ENCODE measurements around the gene ITPR3. TPM values are rescaled to one million over a fixed set of nuclear protein-coding genes. Genes with fewer than 3 reads are reported as not detected.

The ITPR3 gene
- total RNA-seq, 4 donors from 2014 or later, result 174 to 206 (median 199) TPM

DNA sequence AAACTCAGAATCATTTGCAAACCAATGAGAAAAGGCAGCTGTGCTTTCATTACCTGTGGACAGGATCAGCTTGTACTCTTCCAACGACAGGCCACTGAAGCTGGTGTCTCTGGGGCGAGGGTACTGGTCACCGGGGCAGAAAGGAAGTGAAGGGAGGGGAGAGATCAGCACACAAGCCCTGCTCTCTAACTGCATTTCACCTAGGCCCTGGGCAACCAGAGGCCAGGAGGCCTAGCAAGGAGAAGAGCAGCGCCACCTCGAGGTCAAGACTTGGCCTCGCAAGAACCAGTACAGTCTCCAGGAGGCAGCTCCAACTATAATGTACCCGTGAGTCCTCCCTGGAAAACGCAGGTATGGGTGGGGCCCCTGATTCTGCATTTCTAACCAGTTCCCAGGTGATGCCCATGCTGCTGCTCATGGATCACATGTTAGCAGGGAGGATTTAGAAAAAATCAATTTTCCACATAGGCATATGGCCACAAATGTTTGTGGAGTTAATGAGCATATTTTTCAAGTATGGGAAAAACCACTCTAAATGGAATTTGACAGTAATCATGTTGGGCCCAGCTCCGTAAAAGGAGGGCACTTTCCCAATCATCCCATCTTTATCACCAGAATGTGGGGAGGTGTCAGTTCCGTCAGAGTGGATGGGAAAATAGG, 79.4 kb downstream of the ITPR3 start:
- H3K9me3 ChIP-seq, result no peaks in the 10 kb centered on the region
- H3K27me3 ChIP-seq, result no peaks in the 10 kb centered on the region
- peaks cover 56% of the 10 kb centered on the region for H3K4me1 ChIP-seq
- no peak overlapping the region for H3K4me3 ChIP-seq
- no peak for TF ChIP-seq POLR2AphosphoS5 (IDR thresholded peaks at IDR 0.05)
- TF ChIP-seq, protein P1, sequence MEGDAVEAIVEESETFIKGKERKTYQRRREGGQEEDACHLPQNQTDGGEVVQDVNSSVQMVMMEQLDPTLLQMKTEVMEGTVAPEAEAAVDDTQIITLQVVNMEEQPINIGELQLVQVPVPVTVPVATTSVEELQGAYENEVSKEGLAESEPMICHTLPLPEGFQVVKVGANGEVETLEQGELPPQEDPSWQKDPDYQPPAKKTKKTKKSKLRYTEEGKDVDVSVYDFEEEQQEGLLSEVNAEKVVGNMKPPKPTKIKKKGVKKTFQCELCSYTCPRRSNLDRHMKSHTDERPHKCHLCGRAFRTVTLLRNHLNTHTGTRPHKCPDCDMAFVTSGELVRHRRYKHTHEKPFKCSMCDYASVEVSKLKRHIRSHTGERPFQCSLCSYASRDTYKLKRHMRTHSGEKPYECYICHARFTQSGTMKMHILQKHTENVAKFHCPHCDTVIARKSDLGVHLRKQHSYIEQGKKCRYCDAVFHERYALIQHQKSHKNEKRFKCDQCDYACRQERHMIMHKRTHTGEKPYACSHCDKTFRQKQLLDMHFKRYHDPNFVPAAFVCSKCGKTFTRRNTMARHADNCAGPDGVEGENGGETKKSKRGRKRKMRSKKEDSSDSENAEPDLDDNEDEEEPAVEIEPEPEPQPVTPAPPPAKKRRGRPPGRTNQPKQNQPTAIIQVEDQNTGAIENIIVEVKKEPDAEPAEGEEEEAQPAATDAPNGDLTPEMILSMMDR (IDR thresholded peaks at IDR 0.05), result peak; percentile 30 to 81
- no peak for TF ChIP-seq POLR2A (IDR thresholded peaks at IDR 0.05)
- DNase-seq (ENCODE audit: low spot score in 2 of 2), result peak in 1 of 2 donors; percentile 73
- H3K36me3 ChIP-seq, result peaks cover 25% of the 10 kb centered on the region
- H3K27ac ChIP-seq, result no peak overlapping the region
- WGBS, result 38% methylated on average over 8 of the region's 10 CpGs

DNA sequence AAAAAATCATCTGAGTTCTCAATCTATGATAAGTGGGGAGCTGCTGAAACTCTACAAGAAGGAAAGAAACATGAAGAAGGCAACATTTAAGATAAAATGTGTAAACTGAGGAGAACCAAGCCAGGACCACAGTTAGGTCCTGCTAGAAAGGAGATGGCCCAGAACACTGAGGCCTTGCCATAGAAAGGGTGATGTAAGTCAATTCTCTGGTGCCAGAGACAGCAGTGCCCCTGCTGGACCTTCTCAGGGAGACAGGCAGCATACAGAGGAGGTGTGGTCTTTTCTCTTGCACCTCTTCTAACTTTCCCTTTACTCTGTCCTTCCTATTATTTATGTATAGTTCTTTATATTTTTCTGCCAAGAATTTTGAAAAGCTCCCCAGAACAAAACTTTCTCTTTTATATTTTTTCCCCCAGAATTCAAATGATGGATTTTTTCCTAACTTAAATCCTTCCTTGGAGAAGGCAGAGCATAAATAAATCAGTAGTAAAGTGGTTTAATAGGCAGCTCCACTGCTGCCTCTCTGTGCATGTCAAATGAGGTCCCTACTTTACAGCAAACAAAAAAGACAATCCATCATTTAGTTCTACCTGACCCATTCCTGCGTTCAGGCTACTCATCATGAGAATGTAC, 81.3 kb downstream of the ITPR3 start:
- DNase-seq (ENCODE audit: low spot score in 2 of 2), result peak in 1 of 2 donors; percentile 80
- Histone ChIP-seq H3K4me3 (no peak overlapping the region), H3K27ac (no peak overlapping the region), H3K36me3 (peaks cover 10% of the 10 kb centered on the region), H3K4me1 (peaks cover 45% of the 10 kb centered on the region), H3K9me3 (no peaks in the 10 kb centered on the region), H3K27me3 (no peaks in the 10 kb centered on the region)
- TF ChIP-seq, protein P1 (IDR thresholded peaks at IDR 0.05), result peak; percentile 34 to 65
- TF ChIP-seq POLR2AphosphoS5 (IDR thresholded peaks at IDR 0.05), result no peak
- 89% methylated on average over 1 of the region's 1 CpG for WGBS

DNA sequence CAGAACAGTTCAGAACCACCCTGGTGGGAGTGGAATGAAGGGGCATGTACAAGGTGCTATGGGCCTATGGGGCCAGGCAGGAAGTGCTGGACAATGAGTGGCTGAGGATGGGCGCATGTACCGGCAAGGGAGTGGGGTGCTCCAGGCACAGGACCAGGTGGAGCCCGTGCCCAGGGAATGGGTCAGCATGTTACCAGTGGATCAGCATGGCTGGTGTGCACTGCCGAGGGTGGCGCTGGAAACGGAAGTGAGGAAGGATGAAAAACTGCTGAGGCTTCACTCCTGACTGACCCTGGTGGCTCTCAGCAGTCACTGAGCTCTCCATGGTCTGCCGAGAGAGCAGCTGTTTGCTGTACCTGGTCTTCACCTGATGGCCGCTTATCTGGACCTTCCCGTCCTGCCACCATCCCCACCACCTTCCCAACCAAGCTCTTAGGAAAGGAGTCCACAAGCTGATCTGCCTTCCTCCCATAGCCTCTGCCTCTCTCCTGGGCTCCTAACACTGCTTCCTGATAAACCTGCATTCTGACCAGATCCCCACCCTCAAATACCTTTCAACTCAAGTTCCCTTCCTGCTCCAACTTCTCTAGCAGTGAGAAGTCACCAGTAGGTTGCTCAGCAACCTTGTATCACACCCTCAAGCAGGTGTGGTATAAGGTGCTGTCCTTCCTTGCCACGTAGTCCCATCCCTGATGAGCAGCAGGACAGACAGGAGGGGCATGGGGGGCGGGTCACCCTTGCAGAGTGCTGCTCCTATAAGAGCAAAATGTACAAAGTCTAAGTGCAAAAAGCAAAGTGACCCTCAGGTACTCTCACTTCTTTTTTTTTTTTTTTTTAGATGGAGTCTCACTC, 83.3 kb downstream of the ITPR3 start:
- TF ChIP-seq, protein P1 (IDR thresholded peaks at IDR 0.05), result no peak
- TF ChIP-seq POLR2AphosphoS5 (IDR thresholded peaks at IDR 0.05), result no peak
- no peak for TF ChIP-seq EP300 (IDR thresholded peaks at IDR 0.05)
- no peak for TF ChIP-seq POLR2A (IDR thresholded peaks at IDR 0.05)
- peaks cover 11% of the 10 kb centered on the region for H3K36me3 ChIP-seq

DNA sequence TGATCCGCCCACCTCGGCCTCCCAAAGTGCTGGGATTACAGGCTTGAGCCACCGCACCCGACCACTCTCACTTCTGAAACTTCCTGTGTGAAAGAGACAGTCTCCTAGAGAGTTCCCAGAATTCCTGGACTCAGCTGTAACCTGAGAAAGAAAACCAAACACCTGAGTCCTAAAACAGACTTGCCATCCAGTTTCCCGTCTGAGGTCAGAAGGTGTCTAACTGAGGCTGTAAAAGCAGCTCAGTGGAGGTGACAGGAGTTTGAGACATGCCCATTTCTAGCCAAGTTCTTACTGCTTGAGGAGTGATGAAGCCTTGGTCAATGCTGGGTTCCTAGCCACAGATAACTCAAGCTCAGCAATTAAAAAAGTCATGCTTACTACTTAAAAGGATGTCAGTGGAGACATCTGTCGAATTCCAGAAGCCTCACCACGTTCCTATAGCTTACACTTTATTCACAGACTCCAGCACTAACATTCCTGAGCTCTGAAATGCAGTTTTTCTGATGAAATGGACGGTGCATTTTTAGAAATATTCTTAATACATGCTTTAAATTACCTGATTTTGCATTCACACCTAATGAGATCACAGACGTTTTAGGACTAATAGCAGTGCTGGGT, 84.3 kb downstream of the ITPR3 start:
- Histone ChIP-seq H3K4me3 (no peak overlapping the region), H3K27me3 (no peaks in the 10 kb centered on the region), H3K36me3 (peaks cover 11% of the 10 kb centered on the region), H3K27ac (no peak overlapping the region), H3K4me1 (peaks cover 45% of the 10 kb centered on the region), H3K9me3 (no peaks in the 10 kb centered on the region)
- 82% methylated on average over 9 of the region's 9 CpGs for WGBS
- TF ChIP-seq, protein P1 (IDR thresholded peaks at IDR 0.05), result no peak
- TF ChIP-seq POLR2A (IDR thresholded peaks at IDR 0.05), result no peak
- TF ChIP-seq POLR2AphosphoS5 (IDR thresholded peaks at IDR 0.05), result no peak
- TF ChIP-seq EP300 (IDR thresholded peaks at IDR 0.05), result no peak
- DNase-seq (ENCODE audit: low spot score in 2 of 2), result no peak

More for the DNA sequence above, 83.3 kb downstream of the ITPR3 start:
- Histone ChIP-seq H3K9me3 (no peaks in the 10 kb centered on the region), H3K27me3 (no peaks in the 10 kb centered on the region), H3K4me1 (peaks cover 45% of the 10 kb centered on the region), H3K4me3 (no peak overlapping the region), H3K27ac (no peak overlapping the region)
- 87% methylated on average over 11 of the region's 11 CpGs for WGBS
- DNase-seq (ENCODE audit: low spot score in 2 of 2), result peak in 1 of 2 donors; percentile 72

Data from suprapubic skin (tissue), 4 donors.